Measurements from ENCODE around the gene BBS7. TPM values are rescaled to one million over a fixed set of nuclear protein-coding genes. Genes with fewer than 3 reads are reported as not detected.

BBS7 gene
- total RNA-seq, 6 experiments from 2014 or later: 1.8 to 7.0 (median 3.6) TPM

DNA sequence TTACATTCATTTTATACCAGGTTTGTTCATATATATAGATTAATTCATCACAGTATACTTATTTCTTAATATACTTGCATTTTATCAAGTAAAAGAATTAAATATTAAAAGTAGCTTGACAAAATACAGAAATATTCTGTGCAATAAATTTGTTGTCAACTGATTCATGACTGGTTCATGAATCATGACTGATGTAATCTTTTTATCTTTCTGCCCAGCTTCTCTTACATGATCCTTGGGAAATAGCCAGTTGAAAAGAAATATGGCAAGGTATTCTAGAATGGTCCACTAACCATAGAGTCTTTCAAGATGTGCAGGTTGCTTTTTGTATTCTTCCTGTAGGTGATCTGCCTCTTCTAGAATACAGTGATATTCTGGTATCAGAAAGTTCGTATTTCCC lies 42.4 kb downstream of the BBS7 start:
- H3K9me3 ChIP-seq: no peaks in the 10 kb centered on the region
- 88% methylated on average over 1 of the region's 1 CpG for WGBS (ENCODE audit: insufficient coverage, low coverage, low lambda C conversion rate, missing lambda C conversion rate)
- no peaks in the 10 kb centered on the region for H3K27me3 ChIP-seq
- no peak for ATAC-seq
- H3K4me1 ChIP-seq: no peaks in the 10 kb centered on the region
- no peak overlapping the region for H3K4me3 ChIP-seq
- TF ChIP-seq, protein P1, sequence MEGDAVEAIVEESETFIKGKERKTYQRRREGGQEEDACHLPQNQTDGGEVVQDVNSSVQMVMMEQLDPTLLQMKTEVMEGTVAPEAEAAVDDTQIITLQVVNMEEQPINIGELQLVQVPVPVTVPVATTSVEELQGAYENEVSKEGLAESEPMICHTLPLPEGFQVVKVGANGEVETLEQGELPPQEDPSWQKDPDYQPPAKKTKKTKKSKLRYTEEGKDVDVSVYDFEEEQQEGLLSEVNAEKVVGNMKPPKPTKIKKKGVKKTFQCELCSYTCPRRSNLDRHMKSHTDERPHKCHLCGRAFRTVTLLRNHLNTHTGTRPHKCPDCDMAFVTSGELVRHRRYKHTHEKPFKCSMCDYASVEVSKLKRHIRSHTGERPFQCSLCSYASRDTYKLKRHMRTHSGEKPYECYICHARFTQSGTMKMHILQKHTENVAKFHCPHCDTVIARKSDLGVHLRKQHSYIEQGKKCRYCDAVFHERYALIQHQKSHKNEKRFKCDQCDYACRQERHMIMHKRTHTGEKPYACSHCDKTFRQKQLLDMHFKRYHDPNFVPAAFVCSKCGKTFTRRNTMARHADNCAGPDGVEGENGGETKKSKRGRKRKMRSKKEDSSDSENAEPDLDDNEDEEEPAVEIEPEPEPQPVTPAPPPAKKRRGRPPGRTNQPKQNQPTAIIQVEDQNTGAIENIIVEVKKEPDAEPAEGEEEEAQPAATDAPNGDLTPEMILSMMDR (IDR thresholded peaks at IDR 0.05): no peak
- TF ChIP-seq POLR2A (IDR thresholded peaks at IDR 0.05): no peak
- no peaks in the 10 kb centered on the region for H3K36me3 ChIP-seq
- no peak for DNase-seq
- H3K27ac ChIP-seq: no peak overlapping the region
- intact Hi-C loops (cut with DNase I): no loop called here

GRCh38 chr4:121824950-121825349 lies 45.3 kb downstream of the BBS7 start:
- Histone ChIP-seq H3K27ac (no peak overlapping the region), H3K27me3 (no peaks in the 10 kb centered on the region), H3K4me1 (no peaks in the 10 kb centered on the region), H3K4me3 (no peak overlapping the region), H3K9me3 (no peaks in the 10 kb centered on the region), H3K36me3 (no peaks in the 10 kb centered on the region)
- 46% methylated on average over 2 of the region's 2 CpGs for WGBS (ENCODE audit: insufficient coverage, low coverage, low lambda C conversion rate, missing lambda C conversion rate)
- intact Hi-C loops (cut with DNase I): no loop called here
- TF ChIP-seq, protein P1 (IDR thresholded peaks at IDR 0.05): no peak
- TF ChIP-seq POLR2A (IDR thresholded peaks at IDR 0.05): no peak
- DNase-seq: no peak
- ATAC-seq: no peak

GRCh38 chr4:121824171-121824527 lies 46.1 kb downstream of the BBS7 start:
- H3K4me3 ChIP-seq: peak overlapping the region; percentile 56 to 59 (median 58)
- H3K9me3 ChIP-seq: no peaks in the 10 kb centered on the region
- peak overlapping the region; percentile 44 to 59 (median 54) for H3K27ac ChIP-seq
- ATAC-seq (no peak), DNase-seq (no peak)
- intact Hi-C loops (cut with DNase I): no loop called here
- 5% methylated on average over 8 of the region's 8 CpGs for WGBS (ENCODE audit: insufficient coverage, low coverage, low lambda C conversion rate, missing lambda C conversion rate)
- no peaks in the 10 kb centered on the region for H3K27me3 ChIP-seq
- no peaks in the 10 kb centered on the region for H3K36me3 ChIP-seq
- TF ChIP-seq POLR2A (IDR thresholded peaks at IDR 0.05): no peak
- TF ChIP-seq, protein P1 (IDR thresholded peaks at IDR 0.05): no peak
- no peaks in the 10 kb centered on the region for H3K4me1 ChIP-seq

GRCh38 chr4:121823505-121824170 lies 46.6 kb downstream of the BBS7 start, which contains the start of gene CCNA2:
CCNA2 (minus strand) TSS chr4:121823883; CDS start chr4:121823628, 255 bp downstream.
- peak; percentile 100 for ATAC-seq
- Histone ChIP-seq H3K27ac (peak within 1 kb of the TSS; percentile 44 to 59 (median 54)), H3K4me1 (no peaks in the 10 kb centered on the region), H3K36me3 (no peaks in the 10 kb centered on the region), H3K27me3 (no peaks in the 10 kb centered on the region), H3K9me3 (no peaks in the 10 kb centered on the region), H3K4me3 (peak within 1 kb of the TSS; percentile 56 to 59 (median 58))
- 1% methylated on average over 20 of the region's 63 CpGs for WGBS (ENCODE audit: insufficient coverage, low coverage, low lambda C conversion rate, missing lambda C conversion rate)
- intact Hi-C loops (cut with DNase I): no loop called here
- DNase-seq: peak; percentile 95 to 98 (median 97)
- peak; percentile 63 for TF ChIP-seq POLR2A (IDR thresholded peaks at IDR 0.05)
- TF ChIP-seq, protein P1 (IDR thresholded peaks at IDR 0.05): no peak

Data from right lobe of liver (tissue), 6 donors.